GM12801 (cell line): Measurements from ENCODE around the gene RPL5.

Experiments
- TF ChIP-seq, protein P1 (sequence below): IDR thresholded peaks from one replicate; pipeline ENCODE4 v1.5.1; 2011; ENCODE audit warnings: control low read depth; ENCODE audit not compliant: insufficient read length; ENCODE audit errors: extremely low read depth

The RPL5 gene

DNA sequence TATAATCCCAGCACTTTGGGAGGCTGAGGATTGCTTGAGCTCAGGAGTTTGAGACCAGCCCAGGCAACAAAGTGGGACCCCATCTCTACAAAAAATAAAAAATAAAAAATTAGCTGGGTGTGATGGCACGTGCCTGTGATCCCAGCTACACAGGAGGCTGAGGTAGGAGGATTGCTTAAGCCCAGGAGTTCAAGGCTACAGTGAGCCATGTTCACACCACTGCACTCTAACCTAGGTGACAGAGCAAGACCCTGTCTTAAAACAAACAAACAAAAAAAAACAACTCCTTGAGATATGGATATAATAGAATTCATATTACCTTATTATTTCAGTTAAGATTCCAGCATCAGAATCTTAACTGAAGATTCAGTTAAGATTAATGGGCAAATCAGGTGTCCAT, 52.4 kb downstream of the RPL5 start:
- TF ChIP-seq, protein P1, sequence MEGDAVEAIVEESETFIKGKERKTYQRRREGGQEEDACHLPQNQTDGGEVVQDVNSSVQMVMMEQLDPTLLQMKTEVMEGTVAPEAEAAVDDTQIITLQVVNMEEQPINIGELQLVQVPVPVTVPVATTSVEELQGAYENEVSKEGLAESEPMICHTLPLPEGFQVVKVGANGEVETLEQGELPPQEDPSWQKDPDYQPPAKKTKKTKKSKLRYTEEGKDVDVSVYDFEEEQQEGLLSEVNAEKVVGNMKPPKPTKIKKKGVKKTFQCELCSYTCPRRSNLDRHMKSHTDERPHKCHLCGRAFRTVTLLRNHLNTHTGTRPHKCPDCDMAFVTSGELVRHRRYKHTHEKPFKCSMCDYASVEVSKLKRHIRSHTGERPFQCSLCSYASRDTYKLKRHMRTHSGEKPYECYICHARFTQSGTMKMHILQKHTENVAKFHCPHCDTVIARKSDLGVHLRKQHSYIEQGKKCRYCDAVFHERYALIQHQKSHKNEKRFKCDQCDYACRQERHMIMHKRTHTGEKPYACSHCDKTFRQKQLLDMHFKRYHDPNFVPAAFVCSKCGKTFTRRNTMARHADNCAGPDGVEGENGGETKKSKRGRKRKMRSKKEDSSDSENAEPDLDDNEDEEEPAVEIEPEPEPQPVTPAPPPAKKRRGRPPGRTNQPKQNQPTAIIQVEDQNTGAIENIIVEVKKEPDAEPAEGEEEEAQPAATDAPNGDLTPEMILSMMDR = no peak

DNA sequence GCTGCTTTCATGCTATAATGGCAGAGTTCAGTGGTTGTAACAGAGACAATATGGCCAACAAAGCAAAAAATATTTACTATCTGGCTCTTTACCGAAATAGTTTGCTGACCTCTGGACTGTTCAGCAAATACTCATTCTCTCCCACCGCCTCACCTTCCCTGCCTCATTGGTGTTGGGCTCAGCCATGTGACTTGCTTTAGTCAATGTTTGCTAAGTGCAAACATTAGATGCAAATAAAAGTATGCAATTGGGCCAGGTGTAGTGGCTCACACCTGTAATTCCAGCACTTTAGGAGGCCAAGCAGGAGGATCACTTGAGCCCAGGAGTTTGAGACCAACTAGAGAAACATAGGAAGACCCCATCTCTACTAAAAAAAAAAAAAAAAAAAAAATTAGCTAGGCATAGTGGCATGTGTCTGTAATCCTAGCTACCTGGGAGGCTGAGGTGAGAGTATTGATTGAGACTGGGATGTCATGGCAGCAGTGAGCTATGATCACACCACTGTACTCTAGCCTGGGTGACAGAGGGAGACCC, 55.1 kb downstream of the RPL5 start:
- TF ChIP-seq, protein P1 = no peak

DNA sequence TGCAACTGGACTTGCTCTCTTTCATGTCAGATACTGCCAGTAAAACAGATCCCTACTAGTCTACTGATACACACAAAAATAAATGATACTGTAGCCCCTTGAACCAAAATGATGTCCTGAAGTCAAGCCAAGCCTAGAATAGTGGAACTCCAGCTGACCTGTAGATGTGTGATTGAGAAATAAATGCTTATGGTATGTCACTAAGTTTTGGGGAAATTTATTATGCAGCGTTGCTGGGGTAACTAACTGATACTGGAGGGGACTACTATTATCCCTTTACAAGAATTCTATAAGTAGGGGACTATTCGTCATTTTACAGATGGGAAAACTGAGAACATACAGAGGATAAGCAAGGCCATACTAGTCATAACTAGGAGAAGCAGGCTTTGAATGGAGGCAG, 55.6 kb downstream of the RPL5 start:
- TF ChIP-seq, protein P1 = no peak
